Measurements from ENCODE around the gene CCNA2. TPM values are rescaled to one million over a fixed set of nuclear protein-coding genes. Genes with fewer than 3 reads are reported as not detected.
A peak's percentile ranks its signal among the peaks of the same experiment; 100 is the strongest.

Gene CCNA2
- total and polyA plus RNA-seq, 2 donors (not counting 3 experiments of a cell fraction or from before 2014, with no cell fraction given), result 23.3 to 65.4 TPM

DNA sequence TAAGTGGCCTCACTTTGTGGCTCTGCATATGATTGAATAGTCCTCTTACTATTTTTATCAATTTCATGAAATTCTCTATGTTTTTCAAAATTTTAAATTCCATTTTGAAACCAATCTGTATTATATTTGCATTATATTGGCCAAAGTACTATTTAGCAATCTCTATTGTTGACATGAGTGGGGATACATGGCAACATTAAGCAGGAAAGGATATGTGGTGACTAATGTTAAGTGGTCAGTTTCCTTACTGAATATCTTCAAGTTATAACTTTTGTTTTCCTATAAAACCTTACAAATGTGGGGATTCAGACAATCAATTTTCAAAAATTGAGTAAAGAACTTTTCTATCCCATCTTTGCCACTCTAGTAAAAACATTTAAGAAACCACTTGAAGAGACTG is 36.4 kb upstream of the CCNA2 start:
- no TSS peak for BruUV-seq (replicated peaks)
- Histone ChIP-seq H3K4me3 (replicated peaks in 1 of 3; ENCODE audit: insufficient read depth in 1 of 3, low read depth in 1 of 3, low read length in 3 of 3) (no peak overlapping the region), H3K4me1 (ENCODE audit: control insufficient read depth, extremely low read depth, insufficient read depth, low read length) (no peaks in the 10 kb centered on the region), H3K9ac (replicated peaks; ENCODE audit: extremely low read depth, insufficient read depth, low read length) (no peak overlapping the region), H3K27ac (ENCODE audit: insufficient read depth, low read depth, low read length) (no peak overlapping the region), H3K27me3 (ENCODE audit: control insufficient read depth in 2 of 2, insufficient read depth in 2 of 2, low read length in 2 of 2) (no peaks in the 10 kb centered on the region), H3K9me1 (replicated peaks; ENCODE audit: control insufficient read depth, extremely low read depth, insufficient read depth, low read length) (no peaks in the 10 kb centered on the region), H3K36me3 (ENCODE audit: control insufficient read depth in 2 of 2, extremely low read depth in 1 of 2, insufficient read depth in 2 of 2, low read length in 2 of 2) (peaks cover 3 to 5% of the 10 kb centered on the region in 2 experiments), H3K4me2 (ENCODE audit: insufficient read depth, low read length) (no peak overlapping the region), H2AFZ (ENCODE audit: low read depth, low read length) (no peak overlapping the region), H3K9me3 (replicated peaks; ENCODE audit: control insufficient read depth, insufficient read depth, low read length) (no peaks in the 10 kb centered on the region), H3K79me2 (ENCODE audit: control insufficient read depth, insufficient read depth, low read length) (no peaks in the 10 kb centered on the region), H4K20me1 (replicated peaks; ENCODE audit: control insufficient read depth, extremely low read depth, insufficient read depth, low read length) (no peaks in the 10 kb centered on the region)
- CTCF ChIA-PET, result no interaction called here
- intact Hi-C loops (cut with micrococcal nuclease) (no loop called here), dilution Hi-C loops (cut with MboI; ENCODE audit: extremely low pct_ligation_motif_present, low sequenced_read_pairs) (no loop called here)
- DNase-seq (ENCODE audit: low read depth, low spot score), result peak; percentile 17
- POLR2A ChIA-PET, result no interaction called here
- no peak for FAIRE-seq
- TF ChIP-seq POLR2AphosphoS5 (IDR thresholded peaks at IDR 0.05; ENCODE audit: insufficient read depth, low read depth, low read length) (no peak), JUN (IDR thresholded peaks at IDR 0.05; ENCODE audit: borderline replicate concordance, insufficient read depth, insufficient read length, low read depth) (no peak), POLR2A (IDR thresholded peaks at IDR 0.05; ENCODE audit: low read depth, low read length) (no peak), EZH2 (IDR thresholded peaks at IDR 0.05; ENCODE audit: borderline replicate concordance, low read depth, low read length, severe bottlenecking) (no peak), GATA2 (IDR thresholded peaks at IDR 0.05; ENCODE audit: insufficient read depth, insufficient read length, low read depth, low read length) (no peak), MYC (IDR thresholded peaks at IDR 0.05; ENCODE audit: low read depth, low read length) (no peak), FOS (IDR thresholded peaks at IDR 0.05; ENCODE audit: borderline replicate concordance, insufficient read depth, low read length) (no peak)
- TF ChIP-seq, protein P1, sequence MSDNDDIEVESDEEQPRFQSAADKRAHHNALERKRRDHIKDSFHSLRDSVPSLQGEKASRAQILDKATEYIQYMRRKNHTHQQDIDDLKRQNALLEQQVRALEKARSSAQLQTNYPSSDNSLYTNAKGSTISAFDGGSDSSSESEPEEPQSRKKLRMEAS (IDR thresholded peaks at IDR 0.05; ENCODE audit: insufficient read depth, insufficient read length), result no peak
- TF ChIP-seq, protein P2, sequence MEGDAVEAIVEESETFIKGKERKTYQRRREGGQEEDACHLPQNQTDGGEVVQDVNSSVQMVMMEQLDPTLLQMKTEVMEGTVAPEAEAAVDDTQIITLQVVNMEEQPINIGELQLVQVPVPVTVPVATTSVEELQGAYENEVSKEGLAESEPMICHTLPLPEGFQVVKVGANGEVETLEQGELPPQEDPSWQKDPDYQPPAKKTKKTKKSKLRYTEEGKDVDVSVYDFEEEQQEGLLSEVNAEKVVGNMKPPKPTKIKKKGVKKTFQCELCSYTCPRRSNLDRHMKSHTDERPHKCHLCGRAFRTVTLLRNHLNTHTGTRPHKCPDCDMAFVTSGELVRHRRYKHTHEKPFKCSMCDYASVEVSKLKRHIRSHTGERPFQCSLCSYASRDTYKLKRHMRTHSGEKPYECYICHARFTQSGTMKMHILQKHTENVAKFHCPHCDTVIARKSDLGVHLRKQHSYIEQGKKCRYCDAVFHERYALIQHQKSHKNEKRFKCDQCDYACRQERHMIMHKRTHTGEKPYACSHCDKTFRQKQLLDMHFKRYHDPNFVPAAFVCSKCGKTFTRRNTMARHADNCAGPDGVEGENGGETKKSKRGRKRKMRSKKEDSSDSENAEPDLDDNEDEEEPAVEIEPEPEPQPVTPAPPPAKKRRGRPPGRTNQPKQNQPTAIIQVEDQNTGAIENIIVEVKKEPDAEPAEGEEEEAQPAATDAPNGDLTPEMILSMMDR (IDR thresholded peaks at IDR 0.05; ENCODE audit: extremely low read depth in 1 of 2, insufficient read depth in 1 of 2, low read depth in 1 of 2, low read length in 2 of 2), result no peak

Measured in endothelial cell of umbilical vein (primary cell).